ENCODE results near the gene VEGFD. TPM values are rescaled to one million over a fixed set of nuclear protein-coding genes. Genes with fewer than 3 reads are reported as not detected.

Gene VEGFD
- total and polyA plus RNA-seq, 2 donors (not counting 1 experiment from before 2014, with no cell fraction given) = not detected

GRCh38 chrX:15343075-15343476, 41.1 kb downstream of the VEGFD start:
- H3K9me3 ChIP-seq (ENCODE audit: control extremely low read depth in 1 of 3, control insufficient read depth in 2 of 3, insufficient read depth in 1 of 3, low read length in 2 of 3) = no peaks in the 10 kb centered on the region
- Mint-ChIP-seq H3K4me1 (no peaks in the 10 kb centered on the region), H3K27ac (no peak overlapping the region), H3K9me3 (ENCODE audit: insufficient read depth) (no peaks in the 10 kb centered on the region), H3K27me3 (peaks cover 13% of the 10 kb centered on the region), H3K4me3 (no peak overlapping the region)
- no peak for TF ChIP-seq CTCF (IDR thresholded peaks at IDR 0.05)
- TF ChIP-seq EZH2 (IDR thresholded peaks at IDR 0.05; ENCODE audit: borderline replicate concordance, insufficient read depth, low read depth, low read length, poor library complexity, severe bottlenecking) = no peak
- no peak overlapping the region for H3K4me2 ChIP-seq (replicated peaks; ENCODE audit: low read depth, low read length, poor library complexity, severe bottlenecking)
- H3K4me1 ChIP-seq (ENCODE audit: control insufficient read depth in 2 of 2, insufficient read depth in 2 of 2, low read length in 2 of 2) = no peaks in the 10 kb centered on the region
- intact Hi-C loops (cut with micrococcal nuclease) = no loop called here
- no peak overlapping the region for H3K4me3 ChIP-seq (ENCODE audit: control extremely low read depth in 1 of 5, extremely low read depth in 1 of 5, insufficient read depth in 1 of 5, low read depth in 2 of 5, low read length in 4 of 5)
- H3K9ac ChIP-seq (ENCODE audit: low read length) = no peak overlapping the region
- peaks cover 0 to 21% (median 4%) of the 10 kb centered on the region in 4 experiments for H3K27me3 ChIP-seq (replicated peaks in 1 of 4; ENCODE audit: control extremely low read depth in 1 of 4, control insufficient read depth in 3 of 4, insufficient read depth in 4 of 4, low read length in 3 of 4)
- ATAC-seq (ENCODE audit: low read depth) (no peak), DNase-seq (no peak)
- CTCF ChIA-PET = no interaction called here
- no peak overlapping the region for H2AFZ ChIP-seq (ENCODE audit: insufficient read depth, low read depth, low read length, poor library complexity, severe bottlenecking)
- H3K36me3 ChIP-seq (replicated peaks in 1 of 2; ENCODE audit: control extremely low read depth in 1 of 2, control insufficient read depth in 1 of 2, extremely low read depth in 1 of 2, insufficient read depth in 2 of 2, low read length in 1 of 2) = no peaks in the 10 kb centered on the region
- no CpG with 5 or more reads among the region's 5 CpGs for WGBS (ENCODE audit: insufficient coverage)
- no peaks in the 10 kb centered on the region for H3K79me2 ChIP-seq (ENCODE audit: control insufficient read depth, insufficient read depth, low read length)
- H3K27ac ChIP-seq (ENCODE audit: low read length in 2 of 2) = no peak overlapping the region
- H4K20me1 ChIP-seq (ENCODE audit: control insufficient read depth, insufficient read depth, low read length, poor library complexity, severe bottlenecking) = no peaks in the 10 kb centered on the region
- POLR2A ChIA-PET = no interaction called here

GRCh38 chrX:15340867-15341266, 43.3 kb downstream of the VEGFD start:
- ChIA-PET CTCF (no interaction called here), POLR2A (no interaction called here)
- no peak overlapping the region for H3K4me2 ChIP-seq (replicated peaks; ENCODE audit: low read depth, low read length, poor library complexity, severe bottlenecking)
- H3K9ac ChIP-seq (ENCODE audit: low read length) = no peak overlapping the region
- no peaks in the 10 kb centered on the region for H3K79me2 ChIP-seq (ENCODE audit: control insufficient read depth, insufficient read depth, low read length)
- no peak overlapping the region for H3K27ac ChIP-seq (ENCODE audit: low read length in 2 of 2)
- H3K36me3 ChIP-seq (replicated peaks in 1 of 2; ENCODE audit: control extremely low read depth in 1 of 2, control insufficient read depth in 1 of 2, extremely low read depth in 1 of 2, insufficient read depth in 2 of 2, low read length in 1 of 2) = no peaks in the 10 kb centered on the region
- no peak overlapping the region for H3K4me3 Mint-ChIP-seq
- peaks cover 4 to 6% of the 10 kb centered on the region in 2 donors for H3K4me1 ChIP-seq (ENCODE audit: control insufficient read depth in 2 of 2, insufficient read depth in 2 of 2, low read length in 2 of 2)
- no peaks in the 10 kb centered on the region for H4K20me1 ChIP-seq (ENCODE audit: control insufficient read depth, insufficient read depth, low read length, poor library complexity, severe bottlenecking)
- no peak for TF ChIP-seq EZH2 (IDR thresholded peaks at IDR 0.05; ENCODE audit: borderline replicate concordance, insufficient read depth, low read depth, low read length, poor library complexity, severe bottlenecking)
- WGBS (ENCODE audit: insufficient coverage) = no CpG with 5 or more reads among the region's 2 CpGs
- H3K27me3 ChIP-seq (replicated peaks in 1 of 4; ENCODE audit: control extremely low read depth in 1 of 4, control insufficient read depth in 3 of 4, insufficient read depth in 4 of 4, low read length in 3 of 4) = peaks cover 0 to 21% (median 4%) of the 10 kb centered on the region in 4 experiments
- ATAC-seq (ENCODE audit: low read depth) (no peak), DNase-seq (no peak)
- H2AFZ ChIP-seq (ENCODE audit: insufficient read depth, low read depth, low read length, poor library complexity, severe bottlenecking) = no peak overlapping the region
- intact Hi-C loops (cut with micrococcal nuclease) = no loop called here
- H3K9me3 ChIP-seq (ENCODE audit: control extremely low read depth in 1 of 3, control insufficient read depth in 2 of 3, insufficient read depth in 1 of 3, low read length in 2 of 3) = no peaks in the 10 kb centered on the region
- H3K4me3 ChIP-seq (ENCODE audit: control extremely low read depth in 1 of 5, extremely low read depth in 1 of 5, insufficient read depth in 1 of 5, low read depth in 2 of 5, low read length in 4 of 5) = no peak overlapping the region
- no peak overlapping the region for H3K27ac Mint-ChIP-seq
- H3K27me3 Mint-ChIP-seq = peaks cover 18% of the 10 kb centered on the region
- H3K9me3 Mint-ChIP-seq (ENCODE audit: insufficient read depth) = no peaks in the 10 kb centered on the region
- H3K4me1 Mint-ChIP-seq = peaks cover 9% of the 10 kb centered on the region

Measured in B cell (primary cell).